Neural cell (in vitro differentiated cells): ENCODE data around the gene ENAH. TPM values are rescaled to one million over a fixed set of nuclear protein-coding genes. Genes with fewer than 3 reads are reported as not detected.
A peak's percentile ranks its signal among the peaks of the same experiment; 100 is the strongest.

ENCODE experiments used
- H2AFZ ChIP-seq: fragments of 200-600, 300-800 bp; sonication (generic), shearing (Covaris generic); 2 replicates; pipeline ENCODE4 v1.6.0; 2014; ENCODE audit warnings: low read depth, mild to moderate bottlenecking, antibody characterized with exemption, low read length, moderate library complexity
- H3F3A ChIP-seq: fragments of 200-600 bp; shearing (Covaris generic); 2 replicates; pipeline ENCODE4 v1.6.1; 2016; ENCODE audit warnings: mild to moderate bottlenecking, moderate library complexity, mixed read lengths, antibody characterized with exemption, low read length; ENCODE audit not compliant: insufficient read depth, poor library complexity, severe bottlenecking
- H3K27ac ChIP-seq: fragments of 200-600, 300-800 bp; sonication (generic), shearing (Covaris generic); 2 replicates; pipeline ENCODE4 v1.5.1; 2014; ENCODE audit warnings: mild to moderate bottlenecking, low read length, moderate library complexity
- H3K27me3 ChIP-seq: fragments of 300-800, 200-600 bp; sonication (generic), shearing (Covaris generic); 2 replicates; pipeline ENCODE4 v1.6.0; 2014; ENCODE audit warnings: mild to moderate bottlenecking, low read depth, low read length, moderate library complexity; ENCODE audit not compliant: insufficient read depth
- H3K36me3 ChIP-seq: fragments of 300-800, 200-600 bp; sonication (generic), shearing (Covaris generic); 2 replicates; pipeline ENCODE4 v1.5.1; 2014; ENCODE audit warnings: mild to moderate bottlenecking, antibody characterized with exemption, low read length, moderate library complexity; ENCODE audit not compliant: insufficient read depth
- H3K4me2 ChIP-seq: fragments of 300-800, 200-600 bp; sonication (generic), shearing (Covaris generic); 2 replicates; pipeline ENCODE4 v1.6.0; 2014; ENCODE audit warnings: mild to moderate bottlenecking, low read length
- H3K4me3 ChIP-seq: fragments of 300-800, 200-600 bp; sonication (generic), shearing (Covaris generic); 2 replicates; pipeline ENCODE4 v1.5.1; 2014; ENCODE audit warnings: mild to moderate bottlenecking, low read length, moderate library complexity
- H3K79me2 ChIP-seq: fragments of 200-600 bp; shearing (Covaris generic); replicated peaks from 2 replicates; pipeline ENCODE4 v1.6.0; 2014; ENCODE audit warnings: mild to moderate bottlenecking, low read length, moderate library complexity; ENCODE audit not compliant: insufficient read depth
- H3K9ac ChIP-seq: fragments of 300-800, 200-600 bp; sonication (generic), shearing (Covaris generic); 2 replicates; pipeline ENCODE4 v1.6.1; 2016; ENCODE audit warnings: mild to moderate bottlenecking, low read length, mixed read lengths
- H3K9me2 ChIP-seq: fragments of 200-600 bp; shearing (Covaris generic); 2 replicates; pipeline ENCODE4 v1.6.1; 2016; ENCODE audit warnings: mild to moderate bottlenecking, low read length, mixed read lengths; ENCODE audit not compliant: insufficient read depth
- H3K9me3 ChIP-seq: fragments of 200-600, 300-800 bp; sonication (generic), shearing (Covaris generic); 2 replicates; pipeline ENCODE4 v1.6.1; 2016; ENCODE audit warnings: mild to moderate bottlenecking, mixed run types, low read length, moderate library complexity, mixed read lengths
- H4K20me1 ChIP-seq: fragments of 200-600 bp; shearing (Covaris generic); 2 replicates; pipeline ENCODE4 v1.6.1; 2016; ENCODE audit warnings: mild to moderate bottlenecking, mixed run types; ENCODE audit not compliant: insufficient read depth
- EP300 ChIP-seq: fragments of 450-650 bp; conservative IDR thresholded peaks from 2 replicates; pipeline ENCODE4 v1.6.1; 2014; ENCODE audit warnings: antibody characterized with exemption, mild to moderate bottlenecking, moderate library complexity; ENCODE audit not compliant: poor library complexity, severe bottlenecking
- EZH2 ChIP-seq: fragments of 200-600, 300-800 bp; shearing (Covaris generic), sonication (generic); IDR thresholded peaks from 2 replicates; pipeline ENCODE4 v1.6.1; 2014; ENCODE audit warnings: antibody characterized with exemption, low read length, borderline replicate concordance, mild to moderate bottlenecking; ENCODE audit not compliant: insufficient read depth, poor library complexity, severe bottlenecking
- MXI1 ChIP-seq: fragments of 450-650 bp; conservative IDR thresholded peaks from 2 replicates; pipeline ENCODE4 v1.6.1; 2014; ENCODE audit warnings: antibody characterized with exemption, mild to moderate bottlenecking; ENCODE audit not compliant: poor library complexity, severe bottlenecking
- POLR2AphosphoS5 ChIP-seq: IDR thresholded peaks from 2 replicates; pipeline ENCODE4 v1.6.1; 2012
- RAD21 ChIP-seq: fragments of 450-650 bp; conservative IDR thresholded peaks from 2 replicates; pipeline ENCODE4 v1.6.1; 2014; ENCODE audit warnings: antibody characterized with exemption, mild to moderate bottlenecking, moderate library complexity
- REST ChIP-seq: IDR thresholded peaks from 2 replicates; pipeline ENCODE4 v1.6.1; 2012; ENCODE audit warnings: borderline replicate concordance
- SMC3 ChIP-seq: fragments of 450-650 bp; conservative IDR thresholded peaks from 2 replicates; pipeline ENCODE4 v1.6.1; 2014; ENCODE audit warnings: antibody characterized with exemption, mild to moderate bottlenecking, moderate library complexity; ENCODE audit not compliant: poor library complexity
- TAF1 ChIP-seq: IDR thresholded peaks from 2 replicates; pipeline ENCODE4 v1.6.1; 2012; ENCODE audit warnings: low read depth
- polyA plus RNA-seq: library from polyadenylated mRNA; depleted of rRNA; stranded (reverse); fragments of >200 nt; gene quantifications from 2 replicates; pipeline ENCODE4 v1.2.3, GENCODE V29; 2014
- TF ChIP-seq, protein P1 (sequence below): fragments of 450-650 bp; IDR thresholded peaks from 2 replicates; pipeline ENCODE4 v1.5.1; 2014; ENCODE audit warnings: antibody characterized with exemption, mild to moderate bottlenecking, moderate library complexity; ENCODE audit not compliant: poor library complexity, severe bottlenecking

The ENAH gene
- polyA plus RNA-seq, 1 donor from 2014 or later, result 58.4 TPM

GRCh38 chr1:225441314-225442122 lies 211.4 kb downstream of the ENAH start:
- Histone ChIP-seq H3K9me2 (no peaks in the 10 kb centered on the region), H3F3A (no peaks in the 10 kb centered on the region), H3K4me3 (no peak overlapping the region), H3K27me3 (no peaks in the 10 kb centered on the region), H4K20me1 (no peaks in the 10 kb centered on the region), H3K79me2 (no peaks in the 10 kb centered on the region), H3K9ac (no peak overlapping the region), H3K9me3 (no peaks in the 10 kb centered on the region), H2AFZ (no peak overlapping the region), H3K4me2 (no peak overlapping the region), H3K27ac (no peak overlapping the region), H3K36me3 (no peaks in the 10 kb centered on the region)
- TF ChIP-seq POLR2AphosphoS5, result no peak
- no peak for TF ChIP-seq RAD21
- TF ChIP-seq SMC3, result no peak

- no peak overlapping the region for H2AFZ ChIP-seq
- no peak for TF ChIP-seq RAD21
- TF ChIP-seq REST, result peak; percentile 53
Measured at GRCh38 chr1:225440380-225441221, 212.3 kb downstream of the ENAH start.

GRCh38 chr1:225437710-225438437 lies 215.0 kb downstream of the ENAH start:
- Histone ChIP-seq H3F3A (no peaks in the 10 kb centered on the region), H3K9me2 (no peaks in the 10 kb centered on the region), H3K4me3 (no peak overlapping the region), H3K36me3 (no peaks in the 10 kb centered on the region), H2AFZ (no peak overlapping the region), H3K79me2 (no peaks in the 10 kb centered on the region), H4K20me1 (no peaks in the 10 kb centered on the region), H3K9ac (no peak overlapping the region), H3K27me3 (no peaks in the 10 kb centered on the region), H3K9me3 (no peaks in the 10 kb centered on the region), H3K4me2 (no peak overlapping the region), H3K27ac (no peak overlapping the region)
- TF ChIP-seq POLR2AphosphoS5 (no peak), SMC3 (no peak), TAF1 (no peak), EZH2 (no peak), REST (no peak), EP300 (no peak), RAD21 (no peak), MXI1 (no peak)
- TF ChIP-seq, protein P1, sequence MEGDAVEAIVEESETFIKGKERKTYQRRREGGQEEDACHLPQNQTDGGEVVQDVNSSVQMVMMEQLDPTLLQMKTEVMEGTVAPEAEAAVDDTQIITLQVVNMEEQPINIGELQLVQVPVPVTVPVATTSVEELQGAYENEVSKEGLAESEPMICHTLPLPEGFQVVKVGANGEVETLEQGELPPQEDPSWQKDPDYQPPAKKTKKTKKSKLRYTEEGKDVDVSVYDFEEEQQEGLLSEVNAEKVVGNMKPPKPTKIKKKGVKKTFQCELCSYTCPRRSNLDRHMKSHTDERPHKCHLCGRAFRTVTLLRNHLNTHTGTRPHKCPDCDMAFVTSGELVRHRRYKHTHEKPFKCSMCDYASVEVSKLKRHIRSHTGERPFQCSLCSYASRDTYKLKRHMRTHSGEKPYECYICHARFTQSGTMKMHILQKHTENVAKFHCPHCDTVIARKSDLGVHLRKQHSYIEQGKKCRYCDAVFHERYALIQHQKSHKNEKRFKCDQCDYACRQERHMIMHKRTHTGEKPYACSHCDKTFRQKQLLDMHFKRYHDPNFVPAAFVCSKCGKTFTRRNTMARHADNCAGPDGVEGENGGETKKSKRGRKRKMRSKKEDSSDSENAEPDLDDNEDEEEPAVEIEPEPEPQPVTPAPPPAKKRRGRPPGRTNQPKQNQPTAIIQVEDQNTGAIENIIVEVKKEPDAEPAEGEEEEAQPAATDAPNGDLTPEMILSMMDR, result no peak

More at GRCh38 chr1:225440380-225441221, 212.3 kb downstream of the ENAH start:
- no peaks in the 10 kb centered on the region for H3K9me2 ChIP-seq
- no peaks in the 10 kb centered on the region for H3K9me3 ChIP-seq
- H3K9ac ChIP-seq, result no peak overlapping the region
- H3K4me3 ChIP-seq, result no peak overlapping the region
- H3K27ac ChIP-seq, result no peak overlapping the region
- no peaks in the 10 kb centered on the region for H3F3A ChIP-seq
- no peaks in the 10 kb centered on the region for H3K36me3 ChIP-seq
- H4K20me1 ChIP-seq, result no peaks in the 10 kb centered on the region
- H3K79me2 ChIP-seq, result no peaks in the 10 kb centered on the region
- H3K27me3 ChIP-seq, result no peaks in the 10 kb centered on the region
- H3K4me2 ChIP-seq, result no peak overlapping the region
